Hypothalamus (tissue), 51 donors: ENCODE results near the gene SPTBN2.
A peak's percentile ranks its signal among the peaks of the same experiment; 100 is the strongest.

Experiments used
- DNase-seq, 51 donors: peaks; one replicate each; lab custom pipeline; 2025; lab: John Stamatoyannopoulos, UW

Gene SPTBN2

DNA sequence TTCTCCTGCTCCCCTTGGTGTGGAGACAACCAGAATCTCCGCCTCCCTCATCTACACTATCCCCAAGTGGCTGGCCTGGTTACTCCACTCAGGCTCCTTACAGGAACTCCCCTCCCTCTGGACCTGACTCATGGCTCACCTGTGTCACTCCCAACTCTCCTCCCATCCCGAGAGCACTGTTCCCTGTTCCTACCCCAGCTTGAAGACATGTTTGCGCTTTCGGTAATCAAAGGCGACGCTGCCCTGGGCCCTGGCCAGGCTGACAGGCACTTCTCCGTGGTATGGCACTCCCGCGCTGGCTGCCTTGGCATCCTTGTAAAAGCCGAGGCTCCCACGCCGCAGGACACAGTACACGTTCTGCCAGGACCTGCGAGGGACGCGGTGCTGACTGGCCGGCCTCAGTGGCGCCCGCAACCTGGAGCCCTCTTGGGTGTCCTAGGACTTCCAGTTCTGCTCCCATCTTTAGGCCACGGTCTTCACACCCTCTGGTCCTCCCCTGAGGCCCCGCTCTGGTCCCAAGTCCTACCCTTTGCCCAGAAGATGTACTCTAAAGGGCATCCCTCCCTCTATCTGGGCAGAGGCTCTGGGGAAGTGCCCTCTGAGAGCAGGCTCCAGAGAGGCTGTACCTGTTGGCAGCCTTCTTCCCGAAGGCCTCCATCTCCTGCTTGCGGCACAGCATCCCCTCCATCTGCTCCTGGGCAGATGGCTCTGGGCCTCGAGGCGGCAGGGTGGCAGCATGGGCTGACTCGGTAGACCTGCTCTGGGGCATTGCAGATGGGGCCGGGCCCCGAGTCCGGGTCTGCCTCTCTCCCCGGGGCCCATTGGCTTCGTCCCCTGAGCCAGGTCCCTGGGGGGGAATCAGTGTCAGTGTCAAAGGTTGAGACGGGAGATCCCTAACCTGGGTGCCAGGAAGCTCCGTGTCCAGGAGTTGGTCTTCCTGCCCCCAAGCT lies 41.9 kb downstream of the SPTBN2 start:
- DNase-seq = no peak

DNA sequence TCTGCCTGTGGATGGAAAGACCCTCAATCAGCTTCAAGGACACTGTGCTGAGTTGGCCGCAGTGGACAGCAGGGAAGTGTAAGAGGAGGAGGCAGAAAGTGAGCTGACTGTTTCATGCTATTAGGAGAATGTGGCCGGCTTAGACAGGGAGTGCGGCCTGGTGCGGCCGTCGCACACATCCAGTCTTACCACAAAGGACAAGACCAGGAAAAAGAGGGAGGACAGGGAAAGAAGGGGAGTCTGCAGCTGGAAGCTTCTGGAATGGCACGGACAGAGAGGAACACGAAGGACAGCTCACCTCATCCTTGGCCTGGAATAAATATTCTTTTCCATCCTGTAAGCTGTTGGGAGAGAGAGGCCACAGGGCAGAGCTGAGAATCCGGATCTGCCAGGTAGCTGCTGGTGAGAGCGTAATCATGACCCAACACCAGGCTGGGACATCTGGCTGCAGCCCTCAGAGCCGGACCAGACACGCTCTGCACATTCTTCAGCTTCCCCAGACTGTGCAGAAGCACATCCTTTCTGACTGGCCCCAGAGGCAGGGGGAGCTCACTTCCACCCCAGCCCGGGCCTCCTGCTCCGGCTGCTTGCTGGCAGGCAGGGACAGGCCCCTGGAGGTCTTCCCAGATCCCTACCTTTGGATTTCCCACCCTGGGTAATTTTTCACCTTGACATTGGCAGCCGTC lies 42.8 kb downstream of the SPTBN2 start:
- DNase-seq = no peak

DNA sequence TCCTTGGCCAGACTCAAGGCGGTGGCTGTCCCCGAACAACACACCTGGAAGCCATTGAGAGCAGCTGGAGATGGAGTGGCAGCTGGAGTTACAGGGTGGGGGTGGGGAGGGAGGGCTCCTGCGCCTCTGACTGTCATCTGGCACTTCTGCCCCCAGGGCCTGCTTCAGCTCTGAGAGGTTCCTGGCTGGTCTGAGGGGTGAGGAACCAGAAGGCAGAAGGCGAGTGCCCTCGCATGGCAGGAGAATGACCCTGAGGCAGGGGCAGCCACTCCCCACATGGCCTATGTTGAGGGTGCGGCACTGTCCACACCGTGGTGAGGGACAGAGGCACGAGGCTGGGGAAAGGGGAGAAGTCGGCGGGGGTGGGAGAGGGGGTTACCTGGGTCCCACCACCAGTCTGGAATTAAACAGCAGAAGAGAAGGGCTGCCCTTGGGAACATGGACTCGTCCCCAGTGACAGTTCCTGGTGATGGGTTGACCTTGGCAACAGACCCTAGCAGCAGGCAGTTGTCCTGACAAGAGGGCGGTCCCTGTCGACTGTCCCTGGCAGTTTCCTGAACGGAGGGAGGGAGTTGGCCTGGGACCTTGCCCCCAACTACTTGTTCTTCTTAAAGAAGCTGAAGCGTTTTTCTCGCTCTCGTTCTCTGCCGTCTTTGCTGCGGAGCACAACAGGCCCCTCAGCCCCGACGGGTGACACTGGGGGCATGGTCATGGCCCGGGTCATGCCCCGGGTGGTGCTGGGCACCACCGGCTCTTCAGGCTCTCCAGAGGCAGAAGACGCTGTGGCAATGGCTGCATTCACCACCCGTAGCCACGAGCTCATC lies 43.5 kb downstream of the SPTBN2 start:
- DNase-seq = no peak

DNA sequence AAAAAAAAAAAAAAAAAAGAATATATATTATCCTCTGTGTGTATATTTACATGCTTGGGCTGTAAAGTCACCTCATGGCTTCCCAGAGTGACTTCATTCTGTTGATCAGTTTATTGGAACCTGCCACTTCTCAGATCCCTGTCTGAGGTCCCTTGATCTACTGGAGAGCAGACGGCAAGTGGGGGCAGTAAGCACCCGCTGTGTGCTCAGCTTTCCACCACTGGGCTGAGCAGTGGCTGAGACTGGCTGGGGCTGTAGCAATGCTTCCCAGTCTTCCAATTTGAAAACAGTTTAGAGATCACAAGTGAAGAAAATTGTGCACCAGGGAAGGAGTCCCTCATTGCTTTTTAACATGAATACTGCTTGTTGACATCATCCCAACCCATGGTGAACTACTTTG lies 44.4 kb downstream of the SPTBN2 start:
- no peak for DNase-seq

DNA sequence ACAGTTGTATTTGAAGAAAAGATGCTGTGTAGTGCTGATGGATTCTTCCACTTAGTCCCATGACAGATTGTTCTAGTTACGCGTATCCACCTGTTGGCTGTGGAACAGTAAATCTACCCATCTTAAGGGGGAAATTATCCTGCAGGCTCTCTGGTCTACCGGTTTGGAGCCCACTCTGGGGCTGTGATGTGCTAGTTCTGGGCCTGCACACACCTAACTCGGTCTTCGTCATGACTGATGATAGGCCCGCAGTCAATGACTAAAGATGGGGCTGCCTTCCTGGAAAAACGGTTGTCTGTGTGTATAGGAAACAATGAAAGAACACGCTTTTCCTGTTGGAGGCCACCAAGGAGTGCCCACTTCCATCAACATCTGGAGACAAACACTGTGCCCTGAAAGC lies 45.1 kb downstream of the SPTBN2 start:
- DNase-seq = no peak

DNA sequence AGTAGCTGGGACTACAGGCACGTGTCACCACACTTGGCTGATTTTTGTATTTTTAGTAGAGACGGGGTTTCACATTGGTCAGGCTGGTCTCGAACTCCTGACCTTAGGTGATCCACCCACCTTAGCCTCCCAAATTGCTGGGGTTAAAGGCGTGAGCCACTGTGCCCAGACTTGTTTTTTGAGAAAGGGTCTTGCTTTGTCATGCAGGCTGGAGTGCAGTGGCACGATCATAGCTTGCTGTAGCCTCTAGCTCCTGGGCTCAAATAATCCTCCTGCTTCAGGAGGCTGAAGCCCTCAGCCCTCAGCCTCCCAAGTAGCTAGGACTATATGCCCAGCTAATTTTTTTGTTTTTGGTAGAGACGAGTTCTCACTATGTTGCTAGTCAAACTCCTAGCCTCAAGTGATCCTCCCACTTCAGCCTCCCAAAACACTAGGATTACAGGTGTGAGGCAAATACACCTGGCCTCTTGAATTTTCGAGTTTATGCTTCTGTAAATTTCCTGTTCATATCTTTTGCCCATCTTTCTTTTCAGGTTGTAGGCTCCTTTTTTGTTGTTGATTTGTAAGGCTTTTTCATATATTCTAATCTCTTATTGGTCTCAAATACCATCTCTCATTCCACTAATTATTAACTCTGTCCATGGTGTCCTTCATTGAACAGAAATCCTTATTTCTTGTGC lies 47.9 kb downstream of the SPTBN2 start:
- DNase-seq = no peak

DNA sequence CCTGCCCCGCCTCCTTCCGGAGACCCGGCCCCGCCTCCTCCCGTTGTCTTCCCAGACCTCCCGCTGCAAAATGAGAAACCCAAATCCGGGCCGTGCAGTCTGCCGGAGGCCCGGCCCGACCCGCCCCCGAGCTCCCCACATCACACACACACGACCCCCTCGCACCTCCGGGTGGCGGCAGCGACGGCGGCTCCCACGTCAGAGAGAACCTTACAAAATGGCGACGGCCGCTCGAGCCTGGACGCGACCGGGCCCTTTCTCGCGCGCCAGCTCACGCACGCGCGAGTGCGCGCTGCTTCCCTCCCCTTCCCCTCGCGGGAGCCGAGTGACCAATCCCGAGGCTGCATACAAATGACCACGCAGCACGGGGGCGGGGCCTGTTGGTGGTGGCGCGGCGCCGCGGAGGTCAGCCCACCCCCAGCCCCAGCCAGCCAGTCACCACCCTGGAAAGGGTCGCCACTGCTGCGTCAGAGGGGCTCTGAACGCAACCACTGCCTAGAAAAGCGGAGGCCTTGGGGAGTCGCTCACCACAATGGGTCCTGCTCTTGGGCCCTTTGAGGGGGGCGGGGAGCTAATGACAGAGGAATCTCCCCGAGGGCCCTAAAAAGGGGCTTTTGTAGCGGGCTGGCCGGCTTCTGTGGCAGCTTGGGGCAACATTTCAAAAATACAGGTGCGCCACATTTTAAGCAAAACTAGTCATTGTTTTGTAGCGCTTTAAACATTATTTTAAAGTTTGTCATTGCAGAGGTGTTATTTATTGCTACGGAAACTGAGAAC lies 51.2 kb downstream of the SPTBN2 start, which contains the start of gene RBM4B:
TSS of gene RBM4B (minus strand) at position 289 of the 777 bp plus-strand sequence. CDS start 808 bp downstream, outside the sequence.
- DNase-seq = peak; percentile 83 to 98 (median 95)

DNA sequence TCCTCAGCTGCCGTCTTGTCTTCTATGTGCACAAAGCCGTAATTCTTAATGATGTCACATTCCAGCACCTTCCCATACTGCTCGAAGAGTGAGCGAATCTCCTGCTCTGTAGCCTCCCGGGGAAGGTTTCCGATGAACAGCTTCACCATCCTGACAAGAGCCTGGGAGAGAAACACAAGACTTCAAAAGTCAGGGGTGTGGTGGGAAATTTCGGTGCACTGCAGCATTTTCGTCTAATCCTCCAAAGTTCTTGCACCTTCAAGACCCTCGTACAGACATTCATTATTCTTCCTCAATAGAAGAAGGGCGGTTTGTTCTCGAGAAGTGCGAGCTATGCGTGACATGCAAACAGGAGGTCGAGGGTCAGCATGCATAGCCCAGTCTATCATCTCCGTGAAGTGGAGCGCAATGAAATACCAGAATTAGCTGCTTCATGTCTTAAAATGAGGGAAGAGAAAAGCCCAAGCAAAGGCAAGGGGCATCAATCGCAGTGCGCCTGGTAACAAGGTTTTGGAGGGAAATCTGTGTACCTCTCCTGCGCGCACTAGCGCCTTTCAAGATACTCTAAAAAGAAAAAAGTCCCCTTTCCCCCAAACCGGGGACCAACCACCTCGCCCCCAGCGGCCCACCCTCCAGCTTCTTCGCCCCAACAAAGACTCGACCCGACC lies 52.0 kb downstream of the SPTBN2 start:
- peak in 4 of 51 donors; percentile 4 to 57 (median 29) for DNase-seq

DNA sequence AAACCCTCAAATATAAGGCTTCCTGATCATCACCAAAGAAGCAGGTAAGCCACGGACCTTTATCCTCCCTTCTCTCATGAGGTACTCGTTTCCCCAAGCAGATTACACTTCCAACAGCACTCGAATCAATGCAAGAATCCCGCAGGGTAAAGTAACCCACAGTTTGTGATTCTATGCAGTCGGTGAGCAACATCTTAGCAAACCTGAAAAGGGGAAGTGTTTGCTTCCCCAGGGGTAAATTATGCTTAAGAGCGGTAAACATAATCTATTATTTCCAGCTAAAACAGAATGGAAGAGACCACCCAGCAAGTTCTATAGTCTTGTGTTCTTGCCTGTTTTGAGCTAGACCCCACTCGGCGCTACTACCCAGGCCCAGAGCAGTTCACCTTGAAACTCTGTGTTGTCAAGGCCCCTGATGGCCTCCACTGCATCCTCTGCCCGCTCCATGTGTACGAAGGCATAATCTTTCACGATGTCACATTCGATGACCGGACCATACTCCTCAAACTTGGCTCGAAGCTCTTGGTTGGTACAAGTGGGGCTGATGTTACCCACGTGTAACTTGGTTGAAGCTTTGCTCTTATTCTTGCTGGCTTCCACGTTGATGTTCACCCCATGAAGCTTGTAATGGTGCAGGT lies 52.6 kb downstream of the SPTBN2 start:
- peak in 1 of 51 donors; percentile 4 for DNase-seq

DNA sequence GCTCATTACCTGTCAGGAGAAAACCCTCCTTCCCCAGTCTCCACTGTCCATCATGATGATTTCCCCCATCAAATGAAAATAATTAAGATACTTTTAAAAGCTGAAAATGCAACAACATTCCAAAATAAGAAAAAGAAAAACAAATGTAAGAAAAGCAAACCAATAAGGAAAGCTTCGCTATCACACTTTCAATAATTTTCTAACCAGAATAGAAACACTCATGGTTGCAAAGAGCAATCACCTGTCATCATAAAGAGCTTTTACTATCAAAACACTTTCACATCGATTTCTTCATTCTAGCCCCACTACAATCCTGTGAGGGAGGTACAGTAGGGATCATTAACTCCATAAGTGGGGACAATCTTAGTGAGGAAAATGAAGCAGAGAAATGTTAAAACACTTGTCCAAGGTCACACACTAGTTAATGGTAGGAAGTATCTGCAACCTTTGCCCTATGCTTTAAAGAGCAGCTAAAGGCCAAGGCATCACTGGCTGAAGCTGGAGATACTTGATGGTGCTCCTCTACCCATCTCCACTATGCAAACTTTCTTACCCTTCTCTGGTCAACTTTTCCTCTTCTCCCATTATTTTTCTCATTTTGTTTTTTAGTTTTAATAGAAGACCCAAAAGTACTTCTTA lies 53.9 kb downstream of the SPTBN2 start:
- DNase-seq = no peak

DNA sequence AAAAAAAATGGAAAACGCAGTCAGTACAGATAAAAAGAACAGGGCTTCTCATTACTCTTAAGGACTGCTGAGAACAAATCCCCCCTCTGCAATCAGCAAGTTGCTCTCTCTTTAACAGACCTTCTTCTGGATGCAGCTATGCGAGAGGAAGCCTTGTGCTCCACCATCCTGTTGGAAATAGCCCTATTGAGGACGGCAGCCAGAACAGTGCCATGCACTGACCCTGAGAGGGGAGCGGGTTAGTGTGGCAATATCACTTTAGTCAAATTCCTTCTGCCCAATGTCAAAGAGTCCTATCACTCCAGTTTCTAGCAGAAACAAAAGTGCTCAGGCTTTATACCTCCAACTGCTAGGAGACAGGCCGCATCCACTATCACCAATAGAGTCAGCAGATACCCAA lies 58.2 kb downstream of the SPTBN2 start:
- no peak for DNase-seq

DNA sequence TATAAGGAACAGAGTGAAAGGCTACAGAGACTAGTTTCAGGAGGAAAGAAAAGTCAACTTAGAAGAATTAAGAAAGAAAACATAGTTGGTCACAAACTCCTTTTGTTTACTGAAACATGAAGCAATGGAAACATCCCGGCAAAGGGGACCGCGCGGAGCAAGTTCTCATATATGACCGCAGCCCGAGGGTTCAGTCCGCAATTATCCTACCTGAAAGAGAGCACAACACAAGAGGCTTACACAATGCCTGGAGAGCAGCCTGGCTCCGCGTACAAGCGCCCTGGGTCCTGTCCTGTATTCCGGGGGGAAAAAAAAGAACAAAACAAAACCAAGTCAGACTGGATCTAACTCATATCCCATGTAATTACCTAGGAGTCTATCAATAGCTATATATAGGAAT lies 63.6 kb downstream of the SPTBN2 start:
- no peak for DNase-seq

DNA sequence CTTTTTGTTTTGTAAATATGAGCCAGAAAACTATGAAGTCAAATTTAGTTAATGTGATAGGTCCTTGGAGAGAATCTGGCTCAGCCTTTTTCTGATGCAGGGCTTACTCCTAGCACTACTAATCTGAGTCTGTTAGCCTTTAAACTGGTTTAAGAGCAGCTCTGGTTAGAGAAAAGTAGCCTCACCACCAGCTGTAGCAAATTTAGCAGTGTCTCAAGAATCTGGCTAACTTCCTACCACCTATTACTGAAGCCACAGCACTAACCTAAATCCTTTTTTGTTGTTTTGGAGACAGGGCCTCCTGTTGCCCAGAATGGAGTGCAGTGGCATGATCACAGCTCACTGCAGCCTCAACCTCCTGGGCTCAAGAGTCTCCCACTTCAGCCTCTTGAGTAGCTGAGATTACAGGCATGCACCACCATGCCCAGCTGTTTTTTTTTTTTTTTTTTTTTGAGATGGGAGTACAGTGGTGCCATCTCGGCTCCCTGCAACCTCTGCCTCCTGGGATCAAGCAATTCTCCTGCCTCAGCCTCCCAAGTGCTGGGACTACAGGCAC lies 65.2 kb downstream of the SPTBN2 start:
- no peak for DNase-seq

DNA sequence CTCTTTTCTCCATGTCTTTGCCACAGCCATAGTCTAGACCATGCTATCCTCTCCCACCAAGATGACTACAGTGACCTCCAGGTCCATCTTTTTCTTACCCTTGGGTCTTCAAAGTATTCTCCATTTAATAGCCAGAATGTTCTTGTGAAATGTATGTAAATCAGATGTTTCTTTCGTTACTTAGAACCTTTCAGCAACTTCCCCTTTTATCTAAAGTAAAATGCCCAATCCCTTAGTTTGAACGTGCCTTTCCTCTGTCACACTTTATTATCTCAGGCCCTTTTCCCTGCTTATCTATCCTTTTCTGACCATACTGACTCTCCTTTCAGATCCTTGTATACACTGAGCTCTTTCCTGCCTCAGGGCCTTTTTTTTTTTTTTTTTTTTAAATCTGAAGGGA lies 69.3 kb downstream of the SPTBN2 start:
- DNase-seq = no peak

DNA sequence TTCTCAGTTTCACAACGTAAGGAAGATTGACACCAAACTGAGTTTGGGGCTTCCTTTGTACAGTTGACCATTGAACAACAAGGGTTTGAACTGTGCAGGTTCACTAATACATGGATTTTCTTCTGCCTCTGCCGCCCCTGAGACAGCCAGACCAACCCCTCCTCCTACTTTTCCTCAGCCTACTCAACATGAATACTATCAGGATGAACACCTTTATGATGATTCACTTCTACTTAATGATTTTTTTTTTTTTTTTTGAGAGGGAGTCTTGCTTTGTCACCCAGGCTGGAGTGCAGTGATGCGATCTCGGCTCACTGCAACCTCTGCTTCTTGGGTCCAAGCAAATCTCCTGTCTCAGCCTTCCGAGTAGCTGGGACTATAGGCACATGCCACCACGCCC lies 75.9 kb downstream of the SPTBN2 start:
- no peak for DNase-seq

DNA sequence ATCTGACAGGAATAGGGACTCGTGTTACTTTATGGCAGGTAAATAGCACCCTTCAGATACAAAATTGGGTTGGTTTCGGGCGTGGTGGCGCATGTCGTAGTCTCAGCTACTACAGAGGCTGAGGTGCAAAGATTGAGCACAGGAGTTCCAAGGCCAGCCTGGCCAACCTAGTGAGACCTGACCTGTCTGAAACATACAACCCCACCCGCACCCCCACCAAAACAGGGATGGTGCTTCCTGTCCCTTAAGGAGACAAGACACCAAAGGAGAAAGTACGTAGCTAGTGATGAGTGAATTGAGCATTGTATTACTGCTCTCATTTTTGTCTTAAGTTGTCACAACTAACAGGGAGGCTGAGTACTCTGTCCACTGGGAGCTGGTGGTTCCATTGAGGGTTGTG lies 76.4 kb downstream of the SPTBN2 start:
- DNase-seq = no peak

DNA sequence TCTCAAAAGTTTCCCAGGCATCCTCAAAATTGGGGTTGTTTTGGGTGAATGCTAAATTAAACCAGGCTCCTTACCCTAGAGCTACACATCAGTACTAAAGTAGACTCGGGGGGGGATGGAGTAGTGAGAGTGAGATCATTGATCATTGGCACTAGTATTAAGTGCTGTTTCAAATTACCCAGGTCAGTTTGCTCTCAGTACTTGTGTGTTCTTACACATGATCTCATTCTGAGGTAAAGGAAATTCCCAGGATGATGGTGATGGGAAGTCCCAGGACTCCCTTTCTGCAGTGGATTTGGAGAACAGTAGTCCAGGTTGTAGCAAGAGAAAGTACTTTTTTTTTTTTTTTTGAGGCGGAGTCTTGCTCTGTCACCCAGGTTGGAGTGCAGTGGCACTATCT lies 78.0 kb downstream of the SPTBN2 start:
- DNase-seq = no peak

DNA sequence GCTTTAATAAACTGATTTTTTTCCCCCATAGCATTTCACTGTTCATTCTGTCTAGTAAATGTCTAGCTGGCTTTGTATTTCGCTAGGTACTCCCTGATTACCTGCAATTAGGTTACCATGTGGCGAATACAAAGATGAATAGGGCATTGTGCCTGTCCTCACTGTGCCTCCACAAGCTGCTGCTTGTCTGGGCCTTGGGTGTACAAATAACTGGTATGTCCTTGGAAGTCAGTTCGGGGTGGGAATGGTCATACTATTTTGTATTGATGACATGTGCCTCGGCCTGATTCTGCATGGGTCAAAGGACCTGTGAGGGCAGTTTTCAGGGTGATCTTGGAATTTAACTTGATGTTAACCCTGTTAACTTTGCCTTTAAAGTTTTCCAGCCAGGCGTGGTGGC lies 79.1 kb downstream of the SPTBN2 start:
- no peak for DNase-seq
